GM19468 (cell line): Measurements from ENCODE around the gene CASP8.
"Not testable (repeated sequence)": the region's sequence is repeated elsewhere in the genome, so short reads cannot be mapped to it uniquely, and the experiment has no call there.

Source experiments
- ATAC-seq: cut with Tn5 transposase; IDR thresholded peaks from one replicate; pipeline ENCODE4 v1.9.1; 2021; ENCODE audit warnings: mild to moderate bottlenecking, moderate library complexity, moderate number of reproducible peaks; ENCODE audit not compliant: unreplicated experiment; ENCODE audit errors: extremely low read depth

The CASP8 gene

DNA sequence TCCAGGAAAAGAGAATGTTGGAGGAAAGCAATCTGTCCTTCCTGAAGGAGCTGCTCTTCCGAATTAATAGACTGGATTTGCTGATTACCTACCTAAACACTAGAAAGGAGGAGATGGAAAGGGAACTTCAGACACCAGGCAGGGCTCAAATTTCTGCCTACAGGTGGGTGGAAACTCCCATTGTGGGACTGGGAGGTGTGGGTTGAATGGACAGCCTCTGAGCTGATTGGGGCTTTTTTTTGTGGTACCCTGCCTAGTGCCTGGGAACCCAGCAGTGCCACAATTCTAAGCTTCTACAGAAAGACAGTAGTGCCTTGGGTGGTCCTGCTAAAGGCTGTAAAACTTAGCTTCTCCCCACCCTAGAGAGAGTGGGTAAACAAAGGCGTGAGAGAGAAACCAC, 6.3 kb downstream of the CASP8 start:
- no peak for ATAC-seq

DNA sequence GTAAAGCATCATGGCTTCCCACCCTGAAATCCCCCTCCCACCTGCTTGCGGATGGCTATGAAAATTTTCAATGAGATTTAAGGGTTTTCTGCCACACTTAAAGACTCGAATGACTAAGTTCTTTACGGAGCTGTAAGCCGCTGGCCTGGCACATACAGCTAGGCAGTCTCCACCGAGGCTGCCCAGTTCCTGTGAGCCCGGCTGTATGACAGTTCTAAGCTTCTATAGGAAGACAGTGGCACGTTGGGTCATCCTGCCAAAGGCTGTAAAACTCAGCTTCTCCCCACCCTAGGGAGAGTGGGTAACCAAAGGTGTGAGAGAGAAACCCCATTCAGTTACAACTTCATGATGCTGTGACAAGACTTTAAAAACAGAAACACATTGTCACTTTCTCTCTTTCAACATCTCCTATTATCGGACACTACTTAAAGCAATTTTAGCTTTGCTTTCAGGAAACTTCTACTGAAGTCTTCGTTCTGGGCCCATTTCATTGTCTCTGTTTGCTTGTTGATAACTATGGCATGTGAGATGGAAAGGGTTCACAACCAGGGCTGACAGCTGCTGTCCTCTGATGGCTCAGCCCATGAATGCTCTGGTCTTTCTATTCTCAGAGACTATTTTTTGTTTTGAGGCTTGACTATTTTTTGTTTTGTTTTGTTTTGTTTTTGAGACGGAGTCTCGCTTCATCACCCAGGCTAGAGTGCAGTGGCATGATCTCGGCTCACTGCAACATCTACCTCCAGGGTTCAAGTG, 7.1 kb downstream of the CASP8 start:
- no peak for ATAC-seq

DNA sequence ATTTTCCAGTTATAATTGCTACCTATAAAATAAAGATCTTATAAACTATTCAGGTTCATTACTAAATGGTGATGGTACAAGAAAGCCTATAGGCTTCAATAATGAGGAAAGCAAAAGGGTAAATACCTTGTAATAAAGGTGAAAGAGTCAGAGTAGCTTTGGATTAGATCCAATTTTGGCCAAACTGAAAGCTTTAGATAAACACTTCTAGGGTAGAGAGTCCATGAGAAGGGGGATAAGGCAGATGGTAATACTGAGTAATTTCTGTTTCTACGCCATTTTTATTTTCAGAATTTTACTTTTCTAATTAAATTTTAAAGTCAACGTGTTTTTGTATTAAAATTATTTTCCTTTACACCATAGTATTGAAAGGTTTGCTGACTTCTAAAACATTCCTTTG, 9.4 kb downstream of the CASP8 start:
- ATAC-seq = no peak

DNA sequence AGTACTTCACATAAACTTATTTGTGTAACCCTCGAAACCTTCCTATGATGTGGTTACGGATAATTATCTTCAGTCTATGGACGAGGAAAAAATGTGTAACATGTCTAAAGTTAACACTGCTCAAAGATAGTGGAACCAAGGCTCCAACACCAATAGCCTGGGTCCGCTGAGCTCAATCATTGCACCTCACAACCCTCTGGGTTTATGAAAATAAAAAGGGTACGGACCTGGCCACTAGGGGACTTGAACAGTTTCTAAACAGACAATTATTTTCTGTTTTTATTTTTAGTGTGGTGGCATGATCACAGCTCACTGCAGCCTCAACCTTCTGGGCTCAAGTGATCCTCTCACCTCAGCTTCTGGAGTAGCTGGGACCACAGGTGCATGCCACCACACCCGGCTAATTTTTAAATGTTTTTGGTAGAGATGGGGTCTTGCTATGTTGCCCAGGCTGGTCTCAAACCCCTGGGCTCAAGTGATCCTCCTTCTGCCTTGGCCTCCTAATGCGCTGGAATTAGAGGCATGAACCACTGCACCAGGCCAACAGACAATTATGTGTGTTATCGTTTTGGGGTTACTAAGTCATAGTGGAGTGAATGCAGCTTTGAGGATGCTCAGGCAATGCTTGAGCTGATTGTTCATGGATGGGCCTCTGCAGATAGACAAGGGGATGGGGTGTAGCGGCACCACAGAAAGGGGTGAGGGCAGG, 10.1 kb downstream of the CASP8 start:
- ATAC-seq = no peak

DNA sequence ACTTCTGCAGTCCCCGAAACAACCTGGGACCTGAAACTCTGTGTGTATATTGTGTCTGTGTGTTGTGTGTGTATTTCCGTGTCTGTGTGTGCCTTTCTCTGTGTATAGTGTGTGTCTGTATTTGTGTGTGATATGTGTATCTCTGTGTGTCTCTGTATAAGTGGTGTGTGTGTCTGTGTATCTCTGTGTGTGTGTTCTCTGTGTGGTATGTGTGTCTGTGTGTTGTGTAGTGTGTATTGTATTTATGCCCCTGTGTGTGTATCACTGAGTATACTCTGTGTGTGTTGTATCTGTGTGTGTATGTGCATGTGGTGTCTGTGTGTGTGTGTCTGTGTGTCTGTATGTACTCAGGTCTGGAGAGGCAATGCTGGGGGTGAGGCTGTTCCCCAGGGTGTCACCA, 11.6 kb downstream of the CASP8 start:
- ATAC-seq = no peak

DNA sequence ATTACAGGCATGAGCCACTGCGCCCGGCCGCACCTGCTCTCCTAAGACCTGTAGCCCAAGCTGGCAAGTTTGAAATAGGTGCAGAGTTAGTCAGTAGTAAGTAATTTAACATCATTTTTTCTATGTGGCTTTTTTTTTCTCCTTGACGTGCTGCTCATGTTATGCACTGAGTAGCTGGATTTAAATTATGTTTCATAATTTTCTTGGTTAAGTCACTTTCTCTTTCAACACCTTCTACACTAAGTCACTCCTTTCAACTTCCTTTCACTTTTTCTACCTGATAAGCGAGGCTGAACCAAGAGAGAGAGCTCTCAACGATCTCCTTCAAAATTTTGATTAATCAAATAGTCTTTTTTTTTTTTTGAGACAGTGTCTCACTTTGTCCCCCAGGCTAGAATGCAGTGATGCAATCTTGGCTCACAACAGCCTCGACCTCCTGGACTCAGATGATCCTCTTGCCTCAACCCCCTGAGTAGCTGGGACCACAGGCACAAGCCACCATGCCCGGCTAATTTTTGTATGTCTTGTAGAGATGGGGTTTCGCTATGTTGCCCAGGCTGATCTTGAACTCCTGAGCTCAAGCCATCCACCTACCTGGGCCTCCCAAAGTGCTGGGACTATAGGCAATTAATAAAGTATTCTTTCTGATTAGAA, 13.1 kb downstream of the CASP8 start:
- ATAC-seq = no peak

DNA sequence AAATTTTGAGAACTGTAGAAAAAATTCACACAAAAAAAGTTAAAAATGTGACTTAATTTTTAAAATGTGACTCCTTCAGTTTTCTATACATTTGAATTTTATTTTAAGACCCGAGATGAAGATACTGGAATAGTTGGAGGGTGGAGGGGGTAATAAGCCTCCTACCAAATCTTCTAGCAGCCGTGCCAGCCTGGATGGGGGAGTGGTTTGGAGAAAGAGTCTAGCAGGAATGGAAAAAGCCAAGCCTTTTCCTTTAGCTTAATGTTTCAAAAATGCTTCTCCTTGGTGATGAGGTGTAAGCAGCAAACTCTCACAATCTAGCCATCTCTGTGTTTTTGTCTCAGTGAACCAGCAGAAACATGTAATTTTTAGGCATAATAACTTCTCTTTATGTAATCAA, 14.7 kb downstream of the CASP8 start:
- ATAC-seq = no peak

DNA sequence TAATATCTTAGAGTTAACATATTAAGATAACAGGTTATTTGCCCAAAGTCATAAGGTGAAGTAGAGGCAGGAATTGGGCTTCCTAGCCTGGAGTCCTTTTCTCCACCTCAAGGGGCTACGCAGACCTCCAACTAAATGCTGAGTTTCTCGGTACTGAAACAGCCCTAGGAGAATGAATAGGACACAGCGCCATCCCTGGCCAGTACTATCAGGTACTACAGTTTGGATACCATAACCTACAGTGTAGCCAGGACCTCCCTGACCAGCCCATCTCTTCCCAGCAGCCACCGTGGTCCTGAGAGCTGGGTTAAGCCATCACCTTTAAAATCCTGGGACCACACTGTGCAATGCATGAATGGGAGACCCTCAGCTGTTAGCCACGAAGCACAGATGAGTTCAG, 15.7 kb downstream of the CASP8 start:
- ATAC-seq = no peak

DNA sequence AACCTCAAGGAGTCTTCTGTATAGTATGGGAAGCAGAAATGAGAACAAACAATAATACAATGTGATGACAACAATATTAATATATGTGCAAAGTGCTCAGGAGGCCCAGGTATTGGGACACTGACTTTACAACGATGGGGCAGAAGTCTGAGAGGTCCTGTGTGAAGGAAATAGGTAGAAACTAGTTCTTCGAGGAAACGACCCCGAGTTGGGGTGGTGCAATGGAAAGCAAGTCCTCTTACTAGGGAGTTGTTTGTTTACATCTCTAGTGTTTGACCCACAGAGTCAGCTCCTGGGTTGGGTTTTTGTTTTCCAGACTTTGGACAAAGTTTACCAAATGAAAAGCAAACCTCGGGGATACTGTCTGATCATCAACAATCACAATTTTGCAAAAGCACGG, 16.2 kb downstream of the CASP8 start:
- no peak for ATAC-seq

DNA sequence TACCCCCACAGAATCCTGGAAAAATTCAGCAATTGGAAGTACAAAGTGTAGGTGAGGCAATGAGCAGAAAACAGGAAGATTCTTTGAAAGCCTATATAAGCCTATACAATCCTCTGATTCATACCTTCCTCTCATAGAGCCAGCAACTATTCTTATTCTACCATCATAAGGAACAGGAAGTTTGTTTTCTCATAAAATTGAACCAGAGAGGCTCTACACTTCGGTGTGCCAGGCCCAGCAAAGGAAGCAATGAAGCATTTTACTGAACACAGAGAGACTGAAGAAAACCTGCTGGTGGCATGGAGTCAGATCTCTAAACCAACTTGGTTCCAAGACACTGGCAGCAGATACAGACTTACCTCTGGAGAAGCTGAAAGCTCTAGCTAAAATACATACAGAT, 18.7 kb downstream of the CASP8 start:
- no peak for ATAC-seq

DNA sequence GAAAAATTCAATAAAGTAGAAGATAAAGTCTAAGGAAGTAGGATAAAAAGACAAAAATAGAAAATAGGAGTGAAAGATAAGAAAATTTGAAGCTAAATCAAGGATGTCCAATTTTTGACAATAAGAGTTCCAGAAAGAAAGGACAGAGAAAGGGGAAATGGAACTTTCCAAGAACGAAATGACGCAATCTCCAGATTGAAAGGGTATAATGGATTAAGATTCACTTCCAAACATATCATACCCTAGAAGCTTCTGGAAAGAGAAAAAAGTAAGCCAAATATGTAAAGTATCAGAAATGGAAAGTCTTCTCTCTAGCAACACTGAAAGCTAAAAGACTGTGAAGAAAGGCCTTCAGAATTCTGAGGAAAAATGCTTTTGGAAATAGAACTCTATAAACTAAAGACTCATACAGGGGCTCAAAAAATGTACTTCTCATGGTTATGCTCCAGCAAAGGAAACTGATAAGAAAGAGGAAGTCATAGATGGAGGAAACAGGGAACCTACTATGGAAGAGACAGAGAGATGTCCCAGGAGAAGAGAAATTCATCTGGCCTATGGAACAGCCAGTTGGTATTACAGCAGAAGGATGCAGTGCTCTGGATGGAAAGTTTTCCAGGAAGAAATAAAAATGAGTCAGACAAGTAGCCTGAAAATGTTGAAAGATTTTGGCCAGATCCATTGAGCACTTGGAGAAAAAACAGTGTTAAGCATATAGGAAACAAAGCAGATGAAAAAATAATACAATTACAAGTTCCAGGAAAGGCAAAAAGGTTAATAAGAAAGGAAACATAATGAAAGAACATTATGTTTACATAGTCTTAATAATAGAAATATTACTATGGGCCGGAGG, 20.1 kb downstream of the CASP8 start:
- no peak for ATAC-seq

DNA sequence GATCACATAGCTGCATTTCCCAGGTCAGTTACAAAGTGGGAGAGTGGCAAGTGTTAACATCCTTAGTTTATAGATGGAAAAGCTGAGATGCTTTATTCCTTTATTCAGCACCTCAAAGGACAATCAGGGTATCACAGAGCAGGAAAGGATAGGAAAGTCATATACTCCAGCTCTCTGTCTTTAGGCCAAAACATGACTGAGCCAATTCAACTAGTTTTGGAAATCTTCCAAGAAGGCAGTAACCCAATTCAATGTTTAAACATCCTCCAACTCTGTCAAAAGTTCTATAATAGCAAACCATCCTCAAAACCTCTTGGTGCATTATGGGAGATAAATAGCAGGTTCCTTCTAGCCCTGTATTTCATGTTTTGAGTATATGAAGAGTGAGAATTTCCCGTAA, 25.2 kb downstream of the CASP8 start:
- ATAC-seq = no peak

DNA sequence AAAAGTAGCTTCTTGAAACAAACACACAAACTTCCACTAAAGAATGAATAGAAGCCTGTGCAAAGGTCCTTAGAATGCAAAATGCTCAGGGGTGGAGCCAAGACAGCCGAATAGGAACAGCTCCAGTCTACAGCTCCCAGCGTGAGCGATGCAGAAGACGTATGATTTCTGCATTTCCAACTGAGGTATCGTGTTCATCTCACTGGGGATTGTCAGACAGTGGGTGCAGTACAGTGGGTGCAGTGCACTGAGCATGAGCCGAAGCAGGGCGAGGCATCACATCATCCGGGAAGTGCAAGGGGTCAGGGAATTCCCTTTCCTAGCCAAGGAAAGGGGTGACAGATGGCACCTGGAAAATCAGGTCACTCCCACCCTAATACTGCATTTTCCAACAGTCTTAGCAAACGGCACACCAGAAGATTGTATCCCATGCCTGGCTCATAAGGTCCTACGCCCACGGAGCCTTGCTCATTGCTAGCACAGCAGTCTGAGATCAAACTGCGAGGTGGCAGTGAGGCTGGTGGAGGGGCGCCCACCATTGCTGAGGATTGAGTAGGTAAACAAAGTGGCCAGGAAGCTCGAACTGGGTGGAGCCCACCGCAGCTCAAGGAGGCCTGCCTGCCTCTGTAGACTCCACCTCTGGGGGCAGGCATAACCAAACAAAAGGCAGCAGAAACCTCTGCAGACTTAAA, 30.3 kb downstream of the CASP8 start:
- not testable (repeated sequence) for ATAC-seq

DNA sequence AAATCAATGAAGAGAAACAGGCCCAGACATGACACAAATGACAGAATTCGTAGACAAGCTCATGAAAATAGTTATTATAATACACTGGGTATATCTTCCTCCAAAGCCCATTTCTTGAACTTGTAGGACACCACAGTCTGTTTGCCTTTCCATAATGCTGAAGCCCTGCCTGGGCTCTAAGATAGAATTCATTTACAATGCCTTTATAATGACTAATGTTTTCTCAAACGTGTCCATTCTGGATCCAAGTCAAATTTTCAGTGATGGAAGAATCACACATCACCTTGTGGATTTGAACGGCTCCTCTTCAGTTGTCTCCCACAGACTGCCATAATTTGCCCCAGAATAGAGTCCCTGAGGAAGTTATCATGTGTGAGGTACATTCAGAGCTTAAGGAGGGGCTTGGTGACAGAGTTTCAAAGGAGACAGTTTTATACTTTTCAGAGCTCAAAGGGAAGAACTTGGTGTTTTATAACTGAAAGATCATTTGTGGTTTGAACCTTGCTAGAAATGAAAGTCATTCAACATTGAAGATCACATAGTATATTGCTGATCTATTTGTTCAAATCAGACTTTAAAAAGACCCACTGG, 38.2 kb downstream of the CASP8 start:
- ATAC-seq = no peak

DNA sequence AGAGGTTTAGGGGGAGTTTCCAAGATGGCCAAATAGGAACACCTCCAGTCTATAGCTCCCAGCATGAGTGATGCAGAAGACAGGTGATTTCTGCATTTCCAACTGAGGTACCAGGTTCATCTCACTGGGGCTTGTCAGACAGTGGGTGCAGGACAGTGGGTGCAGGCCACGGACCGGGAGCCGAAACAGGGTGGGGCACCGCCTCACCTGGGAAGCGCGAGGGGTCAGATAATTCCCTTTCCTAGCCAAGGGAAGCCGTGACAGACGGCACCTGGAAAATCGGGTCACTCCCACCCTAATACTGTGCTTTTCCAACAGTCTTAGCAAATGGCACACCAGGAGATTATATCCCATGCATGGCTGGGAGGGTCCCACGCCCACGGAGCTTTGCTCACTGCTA, 39.6 kb downstream of the CASP8 start:
- ATAC-seq = not testable (repeated sequence)

DNA sequence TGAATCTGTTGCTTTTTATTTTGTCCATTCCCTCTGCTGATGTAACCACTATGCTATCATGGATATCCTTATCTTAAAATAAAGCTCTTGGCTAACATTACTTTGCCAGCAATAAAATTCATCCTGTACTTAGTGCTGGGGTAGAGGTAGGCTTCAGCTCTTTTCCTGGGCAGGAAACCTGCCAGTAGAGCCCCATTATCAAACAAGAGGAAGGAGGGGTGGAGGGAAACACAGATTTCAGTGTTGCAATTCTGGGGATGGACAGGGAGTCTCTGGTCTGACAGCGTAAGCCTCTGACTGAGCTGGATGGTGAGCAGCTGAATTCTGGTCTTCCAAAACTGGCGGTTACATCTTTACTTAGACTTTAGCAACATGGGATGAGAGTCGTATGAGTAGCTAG, 47.5 kb downstream of the CASP8 start:
- ATAC-seq = no peak

DNA sequence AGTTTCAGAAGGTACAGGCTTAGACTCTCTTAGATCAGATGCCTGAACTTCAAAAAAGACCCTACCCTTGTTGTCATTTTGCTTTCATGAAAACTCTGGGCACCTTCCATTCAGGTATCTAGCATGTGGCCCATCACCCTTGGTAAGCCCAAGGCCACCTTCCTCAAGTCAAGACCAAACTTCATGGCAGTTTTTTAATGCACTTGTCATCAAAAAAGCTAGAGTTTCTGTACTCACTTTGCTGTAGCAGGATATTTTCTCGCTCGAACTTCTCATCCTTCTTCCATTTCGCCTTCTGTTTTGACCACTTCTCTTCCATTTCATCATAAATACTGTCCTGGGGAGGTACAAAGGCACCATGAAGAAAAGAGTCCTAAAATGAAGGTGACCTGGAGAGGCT, 48.6 kb downstream of the CASP8 start:
- ATAC-seq = no peak

DNA sequence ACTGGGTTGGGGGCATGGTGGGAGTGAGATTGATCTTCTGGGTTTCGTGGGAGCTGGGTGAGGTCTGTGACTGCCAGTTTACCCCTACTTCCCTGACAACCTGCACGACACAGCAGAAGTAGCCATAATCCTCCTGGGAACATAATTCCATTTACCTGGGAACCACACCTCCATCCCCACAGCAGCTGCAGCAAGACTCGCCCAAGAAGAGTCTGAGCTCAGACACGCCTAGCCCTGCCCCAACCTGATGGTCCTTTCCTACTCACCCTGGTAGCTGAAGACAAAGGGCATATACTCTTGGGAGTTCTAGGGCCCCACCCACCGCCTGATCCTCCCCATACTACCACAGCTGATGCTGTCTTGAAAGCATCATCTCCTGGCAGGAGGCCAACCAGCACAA, 53.0 kb downstream of the CASP8 start:
- no peak for ATAC-seq

DNA sequence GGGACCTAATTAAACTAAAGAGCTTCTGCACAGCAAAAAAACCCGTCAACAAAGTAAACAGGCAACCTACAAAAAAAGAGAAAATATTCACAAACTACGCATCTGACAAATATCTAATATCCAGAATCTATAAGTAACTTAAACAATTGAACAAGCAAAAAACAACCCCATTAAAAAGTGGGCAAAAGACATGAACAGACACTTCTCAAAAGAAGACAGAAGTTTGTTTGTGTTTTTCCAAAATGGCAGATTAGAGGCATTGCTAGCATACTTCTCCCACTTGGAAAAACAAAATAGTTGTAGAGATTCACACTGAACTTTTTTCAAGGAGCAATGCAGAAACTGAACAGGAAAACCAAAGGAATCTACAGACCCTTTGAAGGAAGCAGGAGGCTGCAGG, 59.2 kb downstream of the CASP8 start:
- ATAC-seq = no peak

DNA sequence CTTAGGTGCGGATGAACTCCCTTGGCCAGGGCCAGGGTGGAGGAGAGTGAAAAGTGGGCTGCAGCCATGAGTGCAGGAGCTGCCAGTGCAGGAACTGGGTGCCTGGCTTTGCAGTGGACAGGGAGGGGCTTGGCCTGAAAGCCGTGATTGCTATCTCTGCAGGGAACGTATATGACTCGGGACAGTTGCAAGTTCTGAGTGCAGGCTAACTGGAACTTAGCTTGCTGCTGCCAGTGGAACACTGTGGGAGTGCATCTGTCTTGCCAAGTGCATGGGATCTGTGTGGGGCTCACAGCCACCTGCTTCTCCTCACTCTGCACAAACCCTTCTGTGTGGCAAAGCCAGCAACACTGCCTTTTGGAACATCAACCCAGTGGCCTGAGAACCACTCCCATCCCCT, 59.9 kb downstream of the CASP8 start:
- no peak for ATAC-seq
